Measurements from ENCODE around the gene DTNBP1.

DTNBP1 gene

DNA sequence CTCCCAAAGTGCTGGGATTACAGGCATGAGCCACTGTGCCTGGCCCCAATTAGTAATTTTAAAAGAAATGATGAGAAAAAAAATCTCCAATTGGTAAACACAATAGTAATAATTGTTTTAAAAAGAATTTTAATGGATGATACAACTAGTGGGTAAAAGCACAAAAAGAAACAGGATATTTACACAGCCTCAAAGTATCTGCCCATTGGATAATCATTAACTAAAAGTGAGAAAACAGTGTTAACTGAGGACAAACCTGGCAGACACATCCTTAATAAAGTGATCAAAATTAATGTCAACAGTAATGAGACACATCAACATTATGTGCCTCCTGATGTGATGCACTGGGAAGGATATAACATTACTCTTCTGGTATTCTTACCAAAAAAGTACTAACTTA lies 24.5 kb downstream of the DTNBP1 start:
- no peak for DNase-seq (ENCODE audit: extremely low read depth, low read depth)
- no peak for TF ChIP-seq CTCF (IDR thresholded peaks at IDR 0.05; ENCODE audit: low read depth, low read length)

GRCh38 chr6:15631432-15631831 lies 31.4 kb downstream of the DTNBP1 start:
- no peak for TF ChIP-seq CTCF (IDR thresholded peaks at IDR 0.05; ENCODE audit: low read depth, low read length)
- no peak for DNase-seq (ENCODE audit: extremely low read depth, low read depth)

GRCh38 chr6:15630202-15630601 lies 32.6 kb downstream of the DTNBP1 start:
- no peak for TF ChIP-seq CTCF (IDR thresholded peaks at IDR 0.05; ENCODE audit: low read depth, low read length)
- no peak for DNase-seq (ENCODE audit: extremely low read depth, low read depth)

DNA sequence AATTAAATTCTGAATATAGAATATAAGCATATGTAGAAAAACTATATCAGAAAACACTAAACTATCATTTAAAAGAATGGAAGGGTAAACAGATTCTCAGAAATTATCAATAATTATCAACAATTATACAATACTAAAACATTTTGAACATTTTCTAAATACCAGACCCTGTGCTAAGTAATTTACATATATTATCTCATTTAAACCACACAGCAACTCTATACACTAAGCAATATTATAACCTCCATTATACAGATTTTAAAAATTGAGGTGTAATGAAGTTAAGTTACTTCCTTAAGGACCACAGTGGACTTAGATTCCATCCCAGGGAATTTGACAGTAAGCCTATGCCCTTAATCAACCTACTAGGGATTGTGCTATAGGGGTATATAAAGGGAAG lies 33.3 kb downstream of the DTNBP1 start:
- DNase-seq (ENCODE audit: extremely low read depth, low read depth): no peak
- no peak for TF ChIP-seq CTCF (IDR thresholded peaks at IDR 0.05; ENCODE audit: low read depth, low read length)

GRCh38 chr6:15628499-15629131 lies 34.2 kb downstream of the DTNBP1 start:
- DNase-seq (ENCODE audit: extremely low read depth, low read depth): peak; percentile 52
- no peak for TF ChIP-seq CTCF (IDR thresholded peaks at IDR 0.05; ENCODE audit: low read depth, low read length)

DNA sequence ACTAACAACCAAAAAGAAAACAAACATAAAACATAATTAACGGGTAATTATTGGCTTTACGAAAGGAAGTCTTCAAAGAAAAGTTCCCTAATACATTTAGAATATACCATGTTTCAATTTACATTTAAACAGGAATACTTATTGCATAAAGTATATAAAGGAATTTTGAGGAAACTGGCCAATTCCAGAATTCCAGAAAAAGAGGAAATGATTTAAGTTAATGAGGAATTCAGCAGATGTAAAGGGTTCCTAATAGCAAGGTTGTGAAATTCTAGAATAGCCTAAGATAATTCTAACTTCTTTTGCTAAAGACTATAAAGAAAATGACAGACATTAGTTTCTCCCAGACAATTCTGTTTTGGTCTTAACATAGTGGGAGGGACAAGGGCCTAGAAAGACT lies 35.0 kb downstream of the DTNBP1 start:
- no peak for TF ChIP-seq CTCF (IDR thresholded peaks at IDR 0.05; ENCODE audit: low read depth, low read length)
- DNase-seq (ENCODE audit: extremely low read depth, low read depth): no peak

- TF ChIP-seq CTCF (IDR thresholded peaks at IDR 0.05; ENCODE audit: low read depth, low read length): no peak
- no peak for DNase-seq (ENCODE audit: extremely low read depth, low read depth)
Observed at GRCh38 chr6:15626878-15627674, 35.8 kb downstream of the DTNBP1 start.

Measured in AG09319 (cell line).